GM12801 (cell line): ENCODE data around the gene TM7SF2.

Experiments
- CTCF ChIP-seq: IDR thresholded peaks from one replicate; pipeline ENCODE4 v1.5.1; 2011; ENCODE audit warnings: control low read depth; ENCODE audit not compliant: insufficient read length; ENCODE audit errors: extremely low read depth

TM7SF2 gene

GRCh38 chr11:65111744-65112545 is at the start of gene TM7SF2:
Gene TM7SF2 (plus strand): TSS chr11:65111872. CDS start chr11:65112016, 144 bp downstream.
- TF ChIP-seq CTCF = no peak

GRCh38 chr11:65063532-65063931 is 48.1 kb upstream of the TM7SF2 start:
- no peak for TF ChIP-seq CTCF

GRCh38 chr11:65064847-65065240 is 46.8 kb upstream of the TM7SF2 start:
- no peak for TF ChIP-seq CTCF

GRCh38 chr11:65065851-65066250 is 45.8 kb upstream of the TM7SF2 start:
- no peak for TF ChIP-seq CTCF

- no peak for TF ChIP-seq CTCF
These were observed 45.4 kb upstream of the TM7SF2 start for GRCh38 chr11:65066315-65066714.

GRCh38 chr11:65066805-65067291 is 44.8 kb upstream of the TM7SF2 start:
- no peak for TF ChIP-seq CTCF

GRCh38 chr11:65067446-65067845 is 44.2 kb upstream of the TM7SF2 start:
- no peak for TF ChIP-seq CTCF
